ENCODE measurements around the gene KCNJ8. TPM values are rescaled to one million over a fixed set of nuclear protein-coding genes. Genes with fewer than 3 reads are reported as not detected.

Gene KCNJ8
- total RNA-seq, 1 donor from 2014 or later: 1.1 TPM

DNA sequence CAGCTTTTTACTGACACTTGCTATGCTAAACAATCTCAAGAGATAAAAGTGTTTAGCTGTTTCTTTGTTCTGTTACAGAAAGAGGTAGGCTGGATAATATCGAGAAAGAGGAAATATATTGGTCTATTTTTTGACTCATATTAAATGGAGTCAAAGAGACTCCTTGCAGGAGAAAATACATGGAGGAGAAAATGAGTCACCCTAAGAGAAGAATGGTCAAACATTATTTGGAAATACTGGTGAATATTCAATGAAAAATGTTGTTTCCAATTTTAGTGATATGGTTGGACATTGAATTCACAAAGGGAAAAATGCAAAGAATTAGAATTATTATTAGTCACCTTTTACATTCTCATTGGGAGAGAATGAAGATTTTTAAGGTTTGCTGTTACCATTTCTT lies 3.2 kb downstream of the KCNJ8 start:
- Mint-ChIP-seq H3K36me3 (ENCODE audit: insufficient read depth) (no peaks in the 10 kb centered on the region), H3K4me3 (ENCODE audit: low read depth) (no peak overlapping the region), H3K27me3 (peaks cover 36% of the 10 kb centered on the region), H3K27ac (no peak overlapping the region), H3K4me1 (ENCODE audit: low read depth) (peaks cover 7% of the 10 kb centered on the region), H3K9me3 (ENCODE audit: low read depth) (no peaks in the 10 kb centered on the region)
- TF ChIP-seq, protein P1, sequence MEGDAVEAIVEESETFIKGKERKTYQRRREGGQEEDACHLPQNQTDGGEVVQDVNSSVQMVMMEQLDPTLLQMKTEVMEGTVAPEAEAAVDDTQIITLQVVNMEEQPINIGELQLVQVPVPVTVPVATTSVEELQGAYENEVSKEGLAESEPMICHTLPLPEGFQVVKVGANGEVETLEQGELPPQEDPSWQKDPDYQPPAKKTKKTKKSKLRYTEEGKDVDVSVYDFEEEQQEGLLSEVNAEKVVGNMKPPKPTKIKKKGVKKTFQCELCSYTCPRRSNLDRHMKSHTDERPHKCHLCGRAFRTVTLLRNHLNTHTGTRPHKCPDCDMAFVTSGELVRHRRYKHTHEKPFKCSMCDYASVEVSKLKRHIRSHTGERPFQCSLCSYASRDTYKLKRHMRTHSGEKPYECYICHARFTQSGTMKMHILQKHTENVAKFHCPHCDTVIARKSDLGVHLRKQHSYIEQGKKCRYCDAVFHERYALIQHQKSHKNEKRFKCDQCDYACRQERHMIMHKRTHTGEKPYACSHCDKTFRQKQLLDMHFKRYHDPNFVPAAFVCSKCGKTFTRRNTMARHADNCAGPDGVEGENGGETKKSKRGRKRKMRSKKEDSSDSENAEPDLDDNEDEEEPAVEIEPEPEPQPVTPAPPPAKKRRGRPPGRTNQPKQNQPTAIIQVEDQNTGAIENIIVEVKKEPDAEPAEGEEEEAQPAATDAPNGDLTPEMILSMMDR (IDR thresholded peaks at IDR 0.05; ENCODE audit: unreplicated experiment): no peak
- no peak for DNase-seq (ENCODE audit: low spot score, unreplicated experiment)

DNA sequence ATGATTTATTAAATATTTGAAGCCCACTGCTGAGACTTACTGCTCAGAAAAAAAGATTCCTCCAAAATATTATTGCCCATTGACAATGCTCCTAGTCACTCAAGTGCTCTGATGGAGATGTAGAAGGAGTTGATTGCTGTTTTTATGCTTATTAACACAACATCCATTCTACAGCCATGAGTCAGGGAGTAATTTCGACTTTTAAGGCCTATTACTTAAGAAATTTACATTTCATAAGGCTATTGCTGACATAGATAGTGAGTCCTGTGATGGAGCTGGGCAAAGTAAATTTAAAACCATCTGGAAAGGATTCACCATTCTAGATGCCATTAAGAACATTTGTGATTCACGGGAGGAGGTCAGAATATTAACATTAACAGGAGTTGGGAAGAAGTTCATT lies 5.2 kb downstream of the KCNJ8 start:
- no peak for DNase-seq (ENCODE audit: low spot score, unreplicated experiment)
- H3K27ac Mint-ChIP-seq: no peak overlapping the region
- H3K27me3 Mint-ChIP-seq: peaks cover 22% of the 10 kb centered on the region
- peaks cover 2% of the 10 kb centered on the region for H3K4me1 Mint-ChIP-seq (ENCODE audit: low read depth)
- no peak overlapping the region for H3K4me3 Mint-ChIP-seq (ENCODE audit: low read depth)
- TF ChIP-seq, protein P1 (IDR thresholded peaks at IDR 0.05; ENCODE audit: unreplicated experiment): no peak
- no peaks in the 10 kb centered on the region for H3K36me3 Mint-ChIP-seq (ENCODE audit: insufficient read depth)
- no peaks in the 10 kb centered on the region for H3K9me3 Mint-ChIP-seq (ENCODE audit: low read depth)

DNA sequence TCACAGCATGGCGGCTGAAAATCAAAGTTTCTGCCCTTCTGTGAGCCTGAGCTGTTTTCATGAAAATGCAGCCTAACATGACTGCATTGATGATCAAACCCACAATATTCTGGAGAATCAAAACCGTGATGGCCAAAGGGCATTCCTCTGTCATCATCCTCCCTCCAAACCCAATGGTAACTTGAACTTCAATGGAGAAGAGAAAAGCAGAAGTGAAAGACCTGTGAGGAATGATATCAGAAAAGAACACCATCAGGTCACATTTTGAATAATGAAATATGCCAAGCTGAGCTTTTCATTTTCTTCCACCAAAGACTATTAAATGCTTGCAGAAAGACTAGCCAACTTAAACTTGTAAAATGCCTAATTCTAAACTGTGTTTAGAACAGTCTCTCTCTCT lies 8.1 kb downstream of the KCNJ8 start:
- Mint-ChIP-seq H3K9me3 (ENCODE audit: low read depth) (no peaks in the 10 kb centered on the region), H3K27me3 (peaks cover 6% of the 10 kb centered on the region), H3K4me1 (ENCODE audit: low read depth) (peaks cover 6% of the 10 kb centered on the region), H3K27ac (no peak overlapping the region), H3K4me3 (ENCODE audit: low read depth) (no peak overlapping the region), H3K36me3 (ENCODE audit: insufficient read depth) (no peaks in the 10 kb centered on the region)
- no peak for DNase-seq (ENCODE audit: low spot score, unreplicated experiment)
- TF ChIP-seq, protein P1 (IDR thresholded peaks at IDR 0.05; ENCODE audit: unreplicated experiment): no peak

DNA sequence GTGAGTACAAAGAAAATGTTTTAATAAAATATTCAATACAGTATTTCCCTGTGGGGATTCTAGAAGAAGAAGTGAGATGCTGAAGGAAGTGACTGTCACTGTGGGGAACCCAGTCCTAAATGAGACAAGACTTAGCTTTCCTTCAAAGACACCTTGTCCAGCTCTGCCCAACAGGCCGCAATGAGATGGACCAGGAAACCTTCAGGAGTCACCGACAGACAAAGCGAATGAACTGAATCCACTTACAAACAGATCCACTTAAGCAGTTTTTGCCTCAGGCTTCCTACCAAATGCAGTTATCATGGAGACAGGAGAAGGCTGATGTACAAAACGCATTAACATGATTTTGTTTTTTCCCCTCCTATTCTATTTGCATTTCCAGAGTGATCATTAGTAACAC lies 9.6 kb downstream of the KCNJ8 start:
- DNase-seq (ENCODE audit: low spot score, unreplicated experiment): no peak
- peaks cover 3% of the 10 kb centered on the region for H3K27me3 Mint-ChIP-seq
- no peaks in the 10 kb centered on the region for H3K36me3 Mint-ChIP-seq (ENCODE audit: insufficient read depth)
- H3K9me3 Mint-ChIP-seq (ENCODE audit: low read depth): no peaks in the 10 kb centered on the region
- H3K4me3 Mint-ChIP-seq (ENCODE audit: low read depth): no peak overlapping the region
- TF ChIP-seq, protein P1 (IDR thresholded peaks at IDR 0.05; ENCODE audit: unreplicated experiment): no peak
- H3K4me1 Mint-ChIP-seq (ENCODE audit: low read depth): peaks cover 6% of the 10 kb centered on the region
- no peak overlapping the region for H3K27ac Mint-ChIP-seq

DNA sequence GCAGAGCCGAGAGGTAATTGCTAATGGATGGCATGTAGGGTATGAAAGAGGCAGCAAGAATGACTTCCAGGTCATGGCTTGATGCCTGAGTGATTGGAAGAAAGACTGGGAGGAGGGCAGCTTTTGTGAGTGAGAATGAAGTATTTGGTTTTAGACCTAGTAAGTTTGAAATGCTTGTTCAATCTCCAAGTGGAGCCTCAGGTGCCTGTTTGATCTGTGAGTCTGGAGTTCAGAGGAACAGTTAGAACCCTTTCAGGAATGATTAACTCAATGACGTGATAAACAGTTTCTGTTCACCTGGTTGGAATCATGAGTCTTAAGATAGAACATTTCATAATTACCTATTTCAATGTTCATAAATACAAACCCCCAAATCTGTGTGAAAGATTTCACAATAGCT lies 10.4 kb downstream of the KCNJ8 start:
- Mint-ChIP-seq H3K4me3 (ENCODE audit: low read depth) (no peak overlapping the region), H3K27me3 (no peaks in the 10 kb centered on the region), H3K9me3 (ENCODE audit: low read depth) (peaks cover 3% of the 10 kb centered on the region), H3K4me1 (ENCODE audit: low read depth) (peaks cover 6% of the 10 kb centered on the region), H3K27ac (no peak overlapping the region), H3K36me3 (ENCODE audit: insufficient read depth) (no peaks in the 10 kb centered on the region)
- no peak for DNase-seq (ENCODE audit: low spot score, unreplicated experiment)
- TF ChIP-seq, protein P1 (IDR thresholded peaks at IDR 0.05; ENCODE audit: unreplicated experiment): no peak
